Nucleus accumbens (tissue), 56 donors: ENCODE data around the gene CHRNB1.

Source experiments
- DNase-seq, 56 donors: peaks; one replicate each; lab custom pipeline; 2025; lab: John Stamatoyannopoulos, UW

The CHRNB1 gene

DNA sequence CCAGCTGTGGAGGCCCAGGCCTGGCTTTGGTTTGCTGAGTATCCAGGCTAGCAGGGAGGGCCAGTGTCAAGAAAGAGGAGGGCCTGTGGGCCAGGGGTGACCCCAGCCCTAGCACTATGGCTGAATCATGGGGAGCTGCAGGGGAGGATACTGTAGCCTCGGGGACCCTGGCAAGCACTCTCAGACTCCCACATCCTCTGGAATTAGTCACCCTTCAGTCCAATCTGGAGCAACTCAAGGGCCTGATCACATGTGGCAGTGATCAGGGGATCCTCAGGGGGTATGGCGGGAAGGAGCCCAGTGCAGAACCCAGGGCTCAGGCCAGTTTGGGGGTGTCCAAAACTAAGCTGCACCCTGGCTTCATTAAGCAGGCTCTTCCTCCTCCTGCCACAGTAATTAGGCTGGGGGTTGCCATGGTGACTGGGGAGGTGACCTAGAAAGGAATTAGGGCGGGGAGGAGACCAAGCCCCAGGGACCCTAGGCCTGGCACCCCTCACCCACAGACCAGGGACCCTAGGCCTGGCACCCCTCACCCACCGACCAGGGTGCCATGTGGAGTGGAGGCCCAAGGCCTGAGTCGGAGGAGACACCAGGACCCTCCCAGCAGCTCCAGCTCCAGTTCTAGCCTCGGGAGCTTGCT, 31.4 kb upstream of the CHRNB1 start:
- no peak for DNase-seq

DNA sequence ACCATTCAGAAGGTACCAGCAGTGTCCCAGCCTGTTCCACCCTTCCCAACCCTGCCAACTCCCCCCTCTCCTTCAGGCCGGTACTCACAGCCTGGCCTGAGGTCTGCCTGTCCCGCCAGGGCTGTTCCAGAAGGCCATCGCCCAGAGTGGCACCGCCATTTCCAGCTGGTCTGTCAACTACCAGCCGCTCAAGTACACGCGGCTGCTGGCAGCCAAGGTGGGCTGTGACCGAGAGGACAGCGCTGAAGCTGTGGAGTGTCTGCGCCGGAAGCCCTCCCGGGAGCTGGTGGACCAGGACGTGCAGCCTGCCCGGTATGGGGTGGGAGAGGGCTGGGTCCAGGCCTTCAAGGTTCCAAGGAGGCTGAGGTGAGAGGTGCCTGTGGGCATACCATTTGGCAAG, 30.0 kb upstream of the CHRNB1 start:
- DNase-seq, result no peak

DNA sequence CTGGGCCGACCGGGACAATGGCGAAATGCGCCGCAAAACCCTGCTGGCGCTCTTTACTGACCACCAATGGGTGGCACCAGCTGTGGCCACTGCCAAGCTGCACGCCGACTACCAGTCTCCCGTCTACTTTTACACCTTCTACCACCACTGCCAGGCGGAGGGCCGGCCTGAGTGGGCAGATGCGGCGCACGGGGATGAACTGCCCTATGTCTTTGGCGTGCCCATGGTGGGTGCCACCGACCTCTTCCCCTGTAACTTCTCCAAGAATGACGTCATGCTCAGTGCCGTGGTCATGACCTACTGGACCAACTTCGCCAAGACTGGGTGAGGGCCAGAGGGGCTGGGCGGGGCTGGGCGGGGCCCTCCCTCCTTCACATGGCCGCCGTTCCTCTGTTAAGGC, 29.1 kb upstream of the CHRNB1 start:
- DNase-seq, result no peak

DNA sequence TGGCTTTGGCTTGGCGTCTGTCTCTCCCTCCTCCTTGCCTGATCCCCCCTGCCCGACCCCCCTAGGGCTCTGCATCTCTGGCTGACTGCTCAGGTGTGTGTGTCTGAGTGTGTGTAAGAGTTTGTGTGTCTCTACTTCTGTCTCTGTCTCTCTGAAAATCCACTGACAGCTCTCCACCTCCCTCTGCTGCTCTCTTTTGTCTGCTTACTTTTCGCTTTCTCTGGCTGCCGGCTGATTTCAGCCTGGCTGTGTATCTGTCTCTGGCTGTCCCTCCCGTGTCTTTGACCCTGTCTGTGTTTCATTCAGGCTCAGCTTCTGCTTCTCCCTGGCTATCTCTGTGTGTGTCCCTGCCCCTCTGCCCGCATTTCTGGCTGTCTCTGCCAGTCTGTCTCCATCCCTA, 28.5 kb upstream of the CHRNB1 start:
- no peak for DNase-seq

DNA sequence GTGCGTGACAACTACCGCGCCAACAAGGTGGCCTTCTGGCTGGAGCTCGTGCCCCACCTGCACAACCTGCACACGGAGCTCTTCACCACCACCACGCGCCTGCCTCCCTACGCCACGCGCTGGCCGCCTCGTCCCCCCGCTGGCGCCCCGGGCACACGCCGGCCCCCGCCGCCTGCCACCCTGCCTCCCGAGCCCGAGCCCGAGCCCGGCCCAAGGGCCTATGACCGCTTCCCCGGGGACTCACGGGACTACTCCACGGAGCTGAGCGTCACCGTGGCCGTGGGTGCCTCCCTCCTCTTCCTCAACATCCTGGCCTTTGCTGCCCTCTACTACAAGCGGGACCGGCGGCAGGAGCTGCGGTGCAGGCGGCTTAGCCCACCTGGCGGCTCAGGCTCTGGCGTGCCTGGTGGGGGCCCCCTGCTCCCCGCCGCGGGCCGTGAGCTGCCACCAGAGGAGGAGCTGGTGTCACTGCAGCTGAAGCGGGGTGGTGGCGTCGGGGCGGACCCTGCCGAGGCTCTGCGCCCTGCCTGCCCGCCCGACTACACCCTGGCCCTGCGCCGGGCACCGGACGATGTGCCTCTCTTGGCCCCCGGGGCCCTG, 27.7 kb upstream of the CHRNB1 start:
- DNase-seq, result no peak

DNA sequence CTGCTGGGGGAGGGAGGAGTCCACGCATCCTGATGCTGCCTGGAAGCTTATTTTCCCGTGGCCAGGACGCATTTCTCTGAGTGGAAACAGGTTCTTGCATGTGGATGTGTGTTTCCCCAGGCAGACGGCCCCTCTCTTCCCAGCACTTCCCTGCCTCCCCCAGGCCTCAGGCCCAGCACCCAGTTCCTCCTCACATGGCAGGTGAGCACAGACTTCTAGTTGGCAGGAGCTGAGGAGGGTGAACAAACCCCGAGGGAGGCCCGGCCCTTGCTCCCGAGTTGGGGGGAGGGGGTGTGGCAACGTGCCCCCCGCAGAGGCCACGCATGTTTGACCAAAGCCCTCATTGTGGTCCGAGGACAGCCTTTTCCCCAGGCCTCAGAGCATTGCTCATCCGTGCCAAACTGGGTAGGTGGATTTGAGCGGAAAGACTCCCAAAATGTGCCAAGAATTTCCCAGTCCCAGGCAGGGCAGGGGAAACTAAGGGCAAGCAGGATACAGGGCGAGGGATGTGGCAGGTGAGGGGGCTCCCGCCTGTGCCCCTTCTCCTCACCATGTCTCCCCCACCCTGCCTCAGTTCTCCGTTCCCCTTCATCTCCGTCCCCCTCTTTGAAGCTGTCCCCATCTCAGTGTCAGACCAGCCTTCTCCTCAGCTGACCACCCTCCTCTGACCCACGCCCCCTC, 26.2 kb upstream of the CHRNB1 start:
- DNase-seq, result no peak

DNA sequence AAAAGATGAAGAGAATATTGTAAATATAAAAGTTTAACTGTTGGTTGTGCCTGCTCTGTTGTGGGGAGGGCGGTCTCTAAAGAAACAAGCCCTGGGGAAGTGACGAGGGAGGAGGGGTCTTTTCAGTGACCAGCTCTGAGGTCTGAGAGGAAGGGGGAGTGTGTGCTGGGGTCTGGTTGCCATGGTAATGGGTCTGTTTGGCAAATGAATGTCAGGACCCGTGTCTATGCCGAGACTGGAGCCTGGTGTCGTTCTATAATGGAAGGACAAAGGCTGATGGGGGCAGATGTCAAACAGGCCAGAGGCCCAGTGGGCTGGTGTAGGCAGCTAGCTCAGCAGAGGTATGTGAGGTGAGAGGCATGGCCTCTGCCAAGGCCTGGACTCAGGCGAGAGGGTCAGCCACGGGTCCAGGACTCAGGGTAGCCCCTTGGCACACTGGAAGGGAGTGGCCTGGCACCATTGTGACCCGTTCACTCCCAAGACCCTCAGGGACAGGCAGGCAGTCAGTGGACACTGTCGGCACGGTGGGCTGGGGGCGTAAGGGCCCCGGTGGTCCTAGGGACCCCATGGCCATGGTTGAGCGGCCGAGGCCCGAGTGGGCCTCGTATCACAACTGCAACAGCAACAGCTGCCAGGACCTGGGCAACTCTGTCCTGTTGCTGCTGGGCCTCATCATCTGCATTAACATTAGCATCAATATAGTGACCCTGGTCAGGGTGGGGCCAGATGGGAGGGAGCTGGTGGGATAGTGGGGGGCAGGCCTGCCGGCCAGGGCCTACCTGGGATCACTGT, 24.8 kb upstream of the CHRNB1 start, which contains the start of gene SPEM1:
Gene SPEM1, plus strand, starts transcription at position 506 of the 792 bp plus-strand sequence. Its CDS starts 61 bp downstream, at position 567.
- no peak for DNase-seq

DNA sequence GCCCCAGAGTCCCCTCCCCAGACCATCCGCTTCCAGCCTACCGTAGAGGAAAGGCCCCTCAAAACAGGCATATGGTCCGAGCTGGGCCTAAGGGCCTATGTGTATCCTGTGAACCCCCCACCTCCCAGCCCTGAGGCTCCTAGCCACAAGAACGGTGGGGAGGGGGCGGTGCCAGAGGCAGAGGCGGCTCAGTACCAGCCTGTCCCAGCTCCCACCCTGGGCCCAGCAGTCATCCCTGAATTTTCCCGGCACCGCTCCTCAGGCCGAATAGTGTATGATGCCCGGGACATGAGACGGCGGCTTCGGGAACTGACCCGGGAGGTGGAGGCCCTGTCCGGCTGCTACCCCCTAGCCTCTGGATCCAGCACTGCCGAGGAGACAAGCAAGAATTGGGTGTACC, 23.7 kb upstream of the CHRNB1 start:
- DNase-seq, result no peak

DNA sequence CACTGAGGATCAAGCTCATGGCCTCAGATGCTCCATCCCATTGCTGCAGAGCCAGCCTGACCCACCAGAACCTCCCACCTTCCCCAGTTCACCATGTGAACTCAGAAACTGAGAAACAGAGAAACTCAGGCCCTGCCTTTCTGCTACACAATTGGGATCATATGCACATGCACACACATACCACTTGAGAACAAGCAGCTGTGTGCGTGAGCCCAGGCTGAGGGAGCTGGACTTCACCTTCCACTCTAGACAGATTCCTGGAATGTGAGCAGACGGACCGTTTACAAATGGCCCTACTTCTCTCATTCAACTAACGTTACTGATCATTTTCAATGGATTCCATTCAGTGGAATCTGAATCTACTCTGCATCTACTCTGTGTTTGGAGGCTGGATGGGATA, 21.2 kb upstream of the CHRNB1 start:
- DNase-seq, result no peak

DNA sequence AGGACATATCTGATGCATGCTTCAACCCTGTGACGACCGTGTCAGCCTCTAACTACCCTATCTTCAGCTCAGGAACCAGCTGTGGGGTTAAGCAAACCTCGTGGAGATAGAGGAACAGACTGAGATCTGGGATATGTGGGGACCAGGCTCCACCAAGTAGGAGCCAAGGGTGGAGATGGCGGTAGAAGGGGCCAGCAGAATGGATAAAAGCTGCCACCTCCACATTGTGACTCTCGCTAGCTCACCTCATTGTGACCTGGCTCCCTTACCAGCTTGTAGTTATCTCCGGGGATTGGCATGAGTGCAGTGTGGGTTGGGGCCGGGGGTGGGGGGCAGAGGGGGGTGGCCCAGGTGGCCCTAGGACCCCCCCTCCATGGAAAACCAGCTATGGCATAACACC, 19.5 kb upstream of the CHRNB1 start, which contains the start of gene SPEM2:
Gene SPEM2, plus strand, starts transcription at position 301 of the 400 bp plus-strand sequence. Its CDS starts 73 bp downstream, at position 374.
- DNase-seq, result no peak

DNA sequence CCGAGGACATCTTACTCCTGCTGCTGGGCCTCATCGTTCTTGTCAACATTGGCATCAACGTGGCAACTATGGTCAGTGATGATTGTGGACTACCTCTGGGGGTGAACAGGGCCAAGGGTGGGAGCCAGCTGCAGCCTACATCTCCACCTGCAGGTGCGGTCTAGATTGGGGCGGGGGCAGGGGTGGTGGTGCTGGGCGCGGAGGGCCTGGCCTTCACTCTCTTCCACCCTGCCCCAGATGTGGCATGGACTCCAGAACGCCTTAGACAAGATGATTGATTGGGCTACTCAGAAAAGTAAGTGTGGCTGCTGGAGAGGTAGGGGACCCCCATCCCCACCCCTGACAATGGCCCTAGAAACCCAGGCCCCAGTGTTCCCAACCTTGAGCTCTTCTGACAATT, 19.1 kb upstream of the CHRNB1 start:
- DNase-seq, result no peak

DNA sequence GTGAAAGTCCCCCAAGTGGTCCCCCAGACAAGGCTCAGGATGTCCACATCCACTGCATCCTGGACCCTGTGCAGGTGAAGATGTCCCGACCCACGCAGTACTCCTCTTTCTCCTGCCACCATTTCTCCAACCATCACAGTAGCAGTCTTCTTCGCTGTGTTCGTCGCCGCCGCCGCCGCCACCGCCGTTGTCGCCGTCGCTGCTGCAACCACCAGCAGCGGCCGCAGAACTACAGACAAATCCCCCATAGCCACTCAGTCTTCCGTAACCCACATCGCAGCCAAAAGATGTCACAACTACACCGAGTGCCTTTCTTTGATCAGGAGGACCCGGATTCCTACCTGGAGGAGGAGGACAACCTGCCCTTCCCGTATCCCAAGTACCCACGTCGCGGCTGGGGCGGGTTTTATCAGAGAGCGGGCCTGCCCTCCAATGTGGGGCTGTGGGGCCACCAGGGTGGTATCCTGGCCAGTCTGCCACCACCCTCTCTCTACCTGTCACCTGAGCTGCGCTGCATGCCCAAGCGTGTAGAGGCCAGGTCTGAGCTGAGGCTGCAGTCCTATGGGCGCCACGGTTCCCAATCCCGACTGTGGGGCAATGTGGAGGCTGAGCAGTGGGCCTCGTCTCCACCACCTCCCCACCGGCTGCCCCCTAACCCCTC, 18.5 kb upstream of the CHRNB1 start:
- DNase-seq, result no peak

DNA sequence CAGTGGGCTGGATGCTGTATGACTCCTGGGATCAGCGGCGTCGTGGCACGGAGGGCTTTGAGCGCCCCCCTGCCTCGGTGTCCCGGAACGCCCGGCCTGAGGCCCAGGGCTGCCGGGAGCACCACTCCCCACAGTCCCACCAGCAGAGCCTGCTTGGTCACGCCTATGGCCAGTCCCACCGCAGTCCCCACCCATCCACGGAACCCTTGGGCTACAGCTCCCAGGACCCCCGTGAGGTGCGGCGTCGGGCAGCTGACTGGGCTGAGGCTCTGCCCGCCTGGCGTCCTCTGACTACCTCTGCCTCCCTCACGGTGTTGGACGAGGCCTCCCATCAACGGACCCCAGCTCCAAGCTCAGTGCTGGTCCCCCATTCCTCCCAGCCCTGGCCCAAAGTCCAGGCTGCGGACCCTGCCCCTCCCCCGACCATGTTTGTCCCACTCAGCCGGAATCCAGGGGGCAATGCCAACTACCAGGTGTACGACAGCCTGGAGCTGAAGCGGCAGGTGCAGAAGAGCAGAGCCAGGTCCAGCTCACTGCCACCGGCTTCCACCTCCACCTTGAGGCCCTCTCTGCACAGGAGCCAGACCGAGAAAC, 17.9 kb upstream of the CHRNB1 start:
- DNase-seq, result no peak

DNA sequence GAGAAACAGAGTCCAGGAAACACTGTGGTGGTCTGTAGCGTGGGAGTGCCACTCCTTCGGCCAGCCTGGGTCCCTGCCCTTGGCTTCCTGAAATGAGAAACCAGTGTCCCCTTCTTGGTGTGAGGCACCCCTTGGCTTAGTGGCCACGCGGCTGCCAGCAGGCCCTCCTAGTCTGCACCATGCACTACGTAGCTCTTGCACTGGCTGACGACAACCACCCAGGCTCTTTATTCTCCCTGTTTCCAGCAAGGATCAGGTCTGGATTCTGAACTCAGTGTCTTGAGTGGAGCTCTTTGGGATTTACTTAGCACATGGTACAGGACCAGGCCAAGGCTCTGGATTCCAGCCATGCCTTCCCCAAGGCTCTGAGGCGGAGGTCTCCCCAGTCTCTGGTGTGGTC, 17.3 kb upstream of the CHRNB1 start:
- DNase-seq, result no peak

DNA sequence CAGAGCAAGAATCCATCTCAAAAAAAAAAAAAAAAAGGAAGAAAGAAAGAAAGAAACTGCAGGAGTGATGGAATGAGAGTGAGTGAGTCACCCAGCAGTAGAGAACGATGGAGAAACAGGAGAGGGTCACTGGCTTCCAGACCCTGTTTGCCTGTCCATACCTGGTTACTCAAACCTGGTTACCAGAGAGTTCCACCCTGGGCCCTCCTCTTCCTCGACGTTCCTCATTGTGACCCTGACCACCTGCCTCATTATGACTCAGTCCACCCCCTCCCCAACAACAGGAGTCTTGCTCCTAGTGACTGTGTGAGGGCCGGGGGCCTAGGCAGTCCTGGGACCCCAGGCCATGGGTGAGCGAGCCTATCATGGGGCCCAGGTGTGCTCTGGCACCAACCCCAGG, 16.3 kb upstream of the CHRNB1 start, which contains the start of gene SPEM3:
Gene SPEM3, plus strand, starts transcription at position 301 of the 400 bp plus-strand sequence. Its CDS starts 46 bp downstream, at position 347.
- no peak for DNase-seq

DNA sequence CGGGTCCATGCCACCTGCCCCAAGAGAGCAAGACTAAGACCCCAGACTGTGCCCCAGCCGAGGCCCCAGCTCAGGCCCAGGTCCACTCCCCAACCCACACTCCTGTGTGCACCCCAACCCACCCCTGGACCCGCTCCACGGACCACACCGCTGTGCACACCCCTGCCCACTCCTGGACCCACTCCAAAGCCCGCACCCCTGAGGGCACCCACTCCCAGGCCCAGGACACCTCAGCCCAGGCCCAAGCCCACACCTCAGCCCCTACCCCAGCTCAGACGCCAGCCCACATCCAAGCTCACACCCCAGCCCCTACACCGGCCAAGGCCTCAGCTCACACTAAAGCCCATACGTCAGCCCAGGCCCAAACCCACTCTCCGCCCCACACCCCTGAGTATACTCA, 15.1 kb upstream of the CHRNB1 start:
- DNase-seq, result no peak

DNA sequence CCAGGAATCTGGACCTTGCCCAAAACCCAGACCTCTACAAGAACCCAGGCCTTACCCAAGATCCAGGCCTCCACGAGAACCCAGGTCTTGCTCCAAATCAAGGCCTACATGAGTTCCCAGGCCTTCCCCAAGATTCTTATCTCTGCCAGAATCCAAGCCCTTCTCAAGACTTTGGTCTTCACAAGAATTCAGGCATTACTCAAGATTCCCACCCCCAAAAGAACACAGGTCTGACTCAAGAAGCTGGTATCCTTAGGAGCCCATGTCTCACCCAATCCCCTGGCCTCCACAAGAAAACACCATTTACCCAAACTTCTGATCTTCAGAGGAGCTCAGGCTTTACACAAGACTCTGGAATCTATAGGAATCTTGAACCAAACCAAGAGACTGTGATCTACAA, 13.6 kb upstream of the CHRNB1 start:
- no peak for DNase-seq

DNA sequence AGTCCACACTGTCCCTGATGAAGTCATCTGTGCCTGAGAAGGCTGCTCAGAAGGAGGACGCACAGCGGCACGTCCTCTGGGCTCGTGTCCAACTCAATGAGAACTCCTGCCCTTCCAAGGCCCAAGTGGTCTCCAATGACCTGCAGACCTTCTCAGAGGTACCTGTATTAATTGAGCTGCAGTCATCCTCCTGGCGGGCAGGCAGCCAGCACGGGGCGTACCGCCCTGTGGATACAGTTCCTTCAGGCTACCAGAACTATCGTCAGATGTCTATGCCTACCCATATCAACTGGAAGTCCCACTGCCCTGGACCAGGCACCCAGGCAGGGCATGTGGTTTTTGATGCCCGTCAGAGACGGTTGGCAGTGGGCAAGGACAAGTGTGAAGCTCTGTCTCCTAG, 12.6 kb upstream of the CHRNB1 start:
- DNase-seq, result no peak

DNA sequence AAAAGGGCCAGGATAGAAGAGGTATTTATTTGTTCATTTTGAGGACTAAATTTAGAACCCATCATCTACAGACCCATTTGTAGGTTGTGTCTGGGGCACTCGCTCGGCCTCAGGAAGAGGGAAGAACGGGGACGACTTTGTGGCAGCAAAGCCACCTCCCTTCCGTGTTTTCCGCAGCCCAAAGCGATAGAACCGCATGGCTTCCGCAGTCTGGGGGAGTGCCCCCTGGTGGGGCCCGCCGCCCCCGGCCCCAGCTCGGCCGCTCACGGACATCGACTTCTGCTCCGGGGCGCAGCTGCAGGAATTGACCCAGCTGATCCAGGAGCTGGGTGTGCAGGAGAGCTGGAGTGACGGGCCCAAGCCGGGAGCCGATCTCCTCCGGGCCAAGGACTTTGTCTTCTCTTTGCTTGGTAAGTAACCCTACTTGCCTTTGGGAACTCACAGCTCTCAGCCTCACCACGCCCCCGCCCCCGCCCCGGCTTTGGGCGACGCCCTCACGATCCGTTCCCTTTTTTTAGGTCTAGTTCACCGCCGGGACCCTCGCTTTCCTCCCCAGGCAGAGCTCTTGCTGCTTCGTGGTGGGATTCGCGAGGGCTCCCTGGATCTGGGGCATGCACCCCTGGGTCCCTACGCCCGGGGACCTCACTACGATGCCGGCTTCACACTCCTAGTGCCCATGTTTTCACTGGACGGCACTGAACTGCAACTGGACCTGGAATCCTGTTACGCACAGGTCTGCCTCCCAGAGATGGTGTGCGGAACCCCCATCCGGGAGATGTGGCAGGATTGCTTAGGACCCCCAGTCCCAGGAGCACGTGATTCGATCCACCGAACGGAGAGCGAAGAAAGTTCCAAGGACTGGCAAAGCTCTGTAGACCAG, 8.9 kb upstream of the CHRNB1 start:
- DNase-seq, result peak in 2 of 56 donors; percentile 24 to 25
